HG02970 (cell line): ENCODE data around the gene ZCWPW1.

Experiments used
- ATAC-seq: cut with Tn5 transposase; IDR thresholded peaks from one replicate; pipeline ENCODE4 v1.9.1; 2021; ENCODE audit warnings: mild to moderate bottlenecking, moderate library complexity, moderate number of reproducible peaks; ENCODE audit not compliant: unreplicated experiment, low FRiP score

ZCWPW1 gene, protein sequence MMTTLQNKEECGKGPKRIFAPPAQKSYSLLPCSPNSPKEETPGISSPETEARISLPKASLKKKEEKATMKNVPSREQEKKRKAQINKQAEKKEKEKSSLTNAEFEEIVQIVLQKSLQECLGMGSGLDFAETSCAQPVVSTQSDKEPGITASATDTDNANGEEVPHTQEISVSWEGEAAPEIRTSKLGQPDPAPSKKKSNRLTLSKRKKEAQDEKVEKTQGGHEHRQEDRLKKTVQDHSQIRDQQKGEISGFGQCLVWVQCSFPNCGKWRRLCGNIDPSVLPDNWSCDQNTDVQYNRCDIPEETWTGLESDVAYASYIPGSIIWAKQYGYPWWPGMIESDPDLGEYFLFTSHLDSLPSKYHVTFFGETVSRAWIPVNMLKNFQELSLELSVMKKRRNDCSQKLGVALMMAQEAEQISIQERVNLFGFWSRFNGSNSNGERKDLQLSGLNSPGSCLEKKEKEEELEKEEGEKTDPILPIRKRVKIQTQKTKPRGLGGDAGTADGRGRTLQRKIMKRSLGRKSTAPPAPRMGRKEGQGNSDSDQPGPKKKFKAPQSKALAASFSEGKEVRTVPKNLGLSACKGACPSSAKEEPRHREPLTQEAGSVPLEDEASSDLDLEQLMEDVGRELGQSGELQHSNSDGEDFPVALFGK

DNA sequence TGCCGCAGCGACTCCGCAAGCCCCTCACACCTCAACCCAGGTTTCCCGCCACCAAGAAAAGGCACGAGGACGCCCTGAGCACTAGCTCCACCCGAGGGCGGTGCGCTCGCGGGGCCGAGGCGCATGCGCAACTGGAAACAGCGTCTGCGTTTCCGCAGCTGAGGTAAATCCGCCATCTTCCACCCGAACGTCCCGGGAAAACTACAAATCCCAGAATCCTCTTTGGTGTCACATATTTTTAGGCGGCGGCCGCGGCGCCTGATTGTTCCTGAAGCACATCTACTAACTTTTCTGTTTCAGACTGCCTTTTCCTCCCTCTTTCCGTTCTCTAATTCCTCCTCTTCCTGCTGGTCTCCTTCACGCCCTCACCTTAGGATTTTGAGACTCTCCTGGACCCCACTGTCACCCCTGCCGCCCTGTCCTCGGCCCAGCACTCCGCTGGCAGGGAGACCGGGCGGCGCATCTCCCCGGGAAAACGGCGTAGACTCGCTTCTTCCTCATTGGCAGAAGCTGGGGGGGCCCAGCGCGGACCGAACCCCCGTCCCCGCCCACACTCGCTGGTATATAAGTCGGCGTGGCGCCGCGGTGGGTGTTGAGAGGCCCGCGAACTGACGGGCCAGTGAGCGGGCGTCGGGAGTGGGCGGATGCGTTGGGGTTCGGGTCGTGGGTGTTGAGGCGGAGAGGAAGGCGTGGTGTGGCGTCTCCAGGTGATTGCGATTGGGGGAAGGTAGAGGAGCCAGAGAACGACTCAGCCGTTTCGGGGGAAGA is at the start of gene ZCWPW1:
Gene ZCWPW1, minus strand, starts transcription at position 505 of the 768 bp plus-strand sequence. CDS start 8,054 bp downstream, outside the sequence.
- ATAC-seq, result peak; percentile 37

DNA sequence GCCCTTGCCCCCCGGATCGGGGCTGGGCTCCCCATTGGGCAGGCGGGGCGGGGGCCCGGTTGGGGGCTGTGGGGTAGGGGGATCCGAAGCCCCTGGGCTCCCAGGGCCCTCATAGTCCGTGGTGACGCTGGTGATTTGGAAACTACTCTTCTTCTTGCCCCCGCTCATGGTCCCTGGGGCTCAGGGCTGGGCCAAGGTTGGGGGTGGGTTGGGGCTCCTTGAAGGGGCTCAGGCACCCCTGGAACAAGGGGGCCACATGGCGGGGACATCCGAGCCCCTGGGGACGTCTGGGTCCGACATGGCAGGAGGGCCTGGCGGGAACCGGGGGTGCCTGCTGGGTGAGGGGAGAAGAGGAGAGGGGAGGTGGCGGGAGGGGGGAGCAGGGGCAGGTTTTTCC is 49.4 kb upstream of the ZCWPW1 start:
- ATAC-seq, result no peak

DNA sequence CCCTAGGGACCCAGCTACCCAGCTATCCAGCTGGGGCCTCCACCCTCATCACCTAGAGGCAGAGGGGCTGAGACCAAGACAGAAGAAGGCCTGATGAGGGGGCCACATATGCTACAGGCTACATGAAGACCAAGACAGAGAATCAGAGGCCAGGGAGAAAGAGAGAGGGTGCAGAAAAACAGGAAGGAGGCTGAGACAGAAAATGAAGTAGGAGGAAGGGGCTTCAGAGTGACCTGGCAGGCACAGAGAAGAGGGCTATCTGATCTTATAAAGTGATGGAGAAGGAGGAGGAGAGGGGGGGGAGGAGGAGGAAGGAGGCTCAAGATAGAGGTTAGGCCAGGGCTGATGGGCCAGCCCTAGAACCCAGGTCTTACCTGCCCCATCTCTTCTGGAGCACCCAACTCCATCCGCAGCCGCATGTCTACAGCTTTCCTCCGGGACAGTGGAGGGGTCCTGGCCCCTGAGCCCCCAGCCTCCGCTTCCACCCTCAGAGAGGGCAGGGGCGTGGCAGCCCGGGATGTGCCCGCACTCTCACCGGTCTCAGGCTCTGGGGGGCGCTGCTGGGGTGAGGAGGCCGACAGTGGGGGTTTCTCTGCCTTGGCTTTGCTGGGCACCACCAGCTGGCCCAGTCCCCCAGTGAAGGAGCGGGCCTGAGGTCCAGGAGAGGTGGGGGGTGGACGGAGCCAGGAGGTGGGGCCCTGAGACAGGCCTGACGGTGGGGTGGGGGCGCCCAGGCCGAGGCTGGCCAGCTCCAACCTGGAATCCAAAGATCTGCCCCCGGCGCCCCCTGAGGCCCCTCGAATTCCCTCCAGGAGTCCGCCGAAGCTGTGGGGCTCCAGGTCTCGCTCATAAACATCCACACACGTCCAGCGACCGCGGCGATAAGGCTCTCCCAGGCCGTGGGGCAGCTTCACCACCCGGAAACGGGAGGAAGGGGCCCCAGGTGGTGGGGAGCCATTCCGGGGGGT is 48.7 kb upstream of the ZCWPW1 start:
- ATAC-seq, result no peak

DNA sequence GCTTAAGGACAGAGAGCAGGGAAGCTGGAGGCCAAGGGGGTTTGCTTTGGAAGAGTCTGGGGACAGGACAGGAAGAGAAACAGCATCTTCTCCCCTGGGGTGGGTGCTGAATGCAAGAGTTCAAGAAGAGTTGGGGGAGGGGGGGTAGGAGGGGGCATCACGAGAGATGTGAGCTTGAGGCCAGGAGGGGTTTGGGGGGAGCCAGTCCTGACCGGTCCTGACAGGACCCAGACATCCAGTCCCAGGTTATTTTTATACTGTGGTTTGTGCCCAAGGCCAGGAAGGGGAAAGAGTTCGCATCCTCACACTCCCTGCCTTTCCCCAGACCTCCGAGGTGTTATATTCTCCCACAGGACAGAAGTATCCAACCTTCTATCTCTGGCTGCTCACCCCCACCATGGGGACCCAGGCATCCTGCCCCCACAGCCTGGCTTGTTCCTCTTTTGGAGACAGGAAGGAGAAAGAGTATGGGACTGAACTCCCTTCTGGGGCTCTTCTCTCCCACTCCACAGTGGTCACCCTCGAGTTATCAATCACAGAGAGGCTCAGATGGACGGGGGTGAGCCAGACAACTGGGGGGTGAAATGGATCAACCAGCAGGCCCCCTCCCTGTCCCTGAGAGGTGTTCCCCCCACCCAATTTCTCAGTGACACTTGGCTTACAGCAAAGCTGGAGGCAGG is 47.7 kb upstream of the ZCWPW1 start:
- ATAC-seq, result no peak

DNA sequence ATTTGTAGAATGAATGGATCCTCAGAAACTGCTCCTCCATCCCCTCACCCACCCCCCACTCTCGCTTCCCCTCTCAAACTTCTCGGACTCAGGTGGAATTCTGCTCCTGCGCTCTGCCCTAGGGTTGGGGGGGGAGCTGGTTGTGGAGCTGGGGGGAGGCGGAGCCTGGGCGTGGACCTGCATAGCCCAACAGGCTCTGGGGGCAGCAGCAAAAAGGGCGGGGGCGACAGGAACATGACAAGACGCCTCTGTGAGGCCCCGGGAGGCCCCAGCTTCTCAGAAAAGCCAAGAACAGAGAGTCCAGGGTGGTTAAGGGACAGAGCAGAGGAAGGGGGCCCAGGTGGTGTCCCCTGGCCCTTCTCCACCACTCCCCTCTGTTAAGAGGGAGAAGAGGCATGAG is 47.0 kb upstream of the ZCWPW1 start:
- ATAC-seq, result no peak

DNA sequence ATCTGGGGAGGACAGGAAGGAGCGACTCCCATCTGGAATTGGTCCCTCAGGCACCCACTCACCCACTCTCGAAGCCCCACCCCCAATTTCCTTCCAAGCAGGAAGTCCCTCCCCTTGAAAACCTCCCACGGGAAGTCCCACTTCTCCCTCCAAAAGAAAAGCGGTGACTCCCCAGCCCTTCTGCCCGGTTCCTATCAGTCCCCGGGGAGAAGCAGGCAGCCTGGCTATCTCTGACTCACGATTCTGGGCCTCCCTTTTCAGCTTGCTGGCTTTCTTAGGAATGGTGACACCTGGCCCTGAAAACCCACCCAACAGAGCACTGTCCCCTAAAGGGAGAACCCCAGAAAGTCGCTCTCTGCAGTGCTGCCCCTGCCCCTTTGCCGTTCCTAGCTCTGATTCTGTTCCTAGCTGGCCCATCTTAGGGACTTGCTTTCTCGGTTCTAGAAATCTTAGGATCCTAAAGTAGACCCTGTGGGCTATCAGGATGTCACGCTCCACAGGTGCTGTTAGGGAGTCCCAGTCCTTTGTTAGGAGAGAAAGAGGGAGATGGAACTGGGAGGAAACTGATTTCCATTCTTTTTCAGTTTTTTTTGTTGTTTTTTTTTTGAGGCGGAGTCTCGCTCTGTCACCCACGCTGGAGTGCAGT is 44.5 kb upstream of the ZCWPW1 start:
- no peak for ATAC-seq

DNA sequence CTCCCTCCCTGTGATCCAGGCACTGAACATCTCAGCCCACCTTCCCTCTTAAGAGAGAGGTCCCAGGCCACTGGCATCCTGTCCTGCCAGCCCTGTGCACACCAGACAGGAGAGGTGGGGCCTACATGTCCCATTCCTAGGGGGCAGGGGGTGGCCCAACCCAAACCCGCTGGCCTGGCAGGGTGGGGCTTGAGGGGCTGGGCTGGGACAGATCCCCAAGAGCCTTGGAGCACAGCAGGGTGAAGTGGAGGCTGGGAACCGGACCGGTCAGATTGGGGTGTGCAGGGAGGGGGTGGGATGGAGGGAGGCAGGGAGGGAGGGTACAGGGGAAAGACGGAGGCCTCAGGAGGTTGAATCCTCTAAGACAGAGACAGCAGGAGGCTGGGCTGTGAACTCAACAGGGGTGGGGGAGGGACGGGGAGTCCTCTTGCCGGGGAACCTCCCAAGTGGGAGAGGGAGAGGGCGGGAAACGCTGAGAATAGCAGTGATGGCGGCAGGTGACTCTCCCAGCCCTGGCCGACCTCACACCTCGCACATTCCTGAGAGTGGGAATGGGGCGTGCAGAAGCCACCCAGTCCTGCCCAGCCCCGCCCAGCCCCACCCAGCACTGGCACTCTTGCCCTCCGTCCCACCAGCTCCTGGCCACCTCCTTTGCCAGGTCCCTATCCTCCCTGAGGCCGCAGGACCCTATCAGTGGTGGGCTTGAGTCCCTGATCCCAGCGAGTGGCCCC is 43.8 kb upstream of the ZCWPW1 start:
- ATAC-seq, result no peak

DNA sequence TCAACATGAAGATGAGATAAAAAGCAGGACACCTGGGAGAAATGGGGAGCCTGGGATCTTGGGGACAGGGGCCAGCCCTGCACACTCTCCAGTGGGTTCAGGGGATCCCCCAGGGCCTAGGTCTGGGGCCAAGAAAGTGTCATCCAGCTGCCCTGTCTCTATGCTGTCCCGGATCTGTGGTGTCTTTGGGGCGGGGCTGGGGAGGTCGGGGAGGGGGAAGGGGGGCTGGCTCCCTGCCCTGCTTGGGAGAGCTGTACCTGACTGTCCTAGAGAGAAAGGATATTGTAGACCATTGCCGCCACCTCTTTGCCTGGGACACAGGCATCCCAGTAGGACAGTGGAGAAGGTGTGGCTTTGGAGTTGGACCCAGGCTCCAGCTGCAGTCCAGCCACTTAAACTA is 42.5 kb upstream of the ZCWPW1 start:
- ATAC-seq, result no peak

DNA sequence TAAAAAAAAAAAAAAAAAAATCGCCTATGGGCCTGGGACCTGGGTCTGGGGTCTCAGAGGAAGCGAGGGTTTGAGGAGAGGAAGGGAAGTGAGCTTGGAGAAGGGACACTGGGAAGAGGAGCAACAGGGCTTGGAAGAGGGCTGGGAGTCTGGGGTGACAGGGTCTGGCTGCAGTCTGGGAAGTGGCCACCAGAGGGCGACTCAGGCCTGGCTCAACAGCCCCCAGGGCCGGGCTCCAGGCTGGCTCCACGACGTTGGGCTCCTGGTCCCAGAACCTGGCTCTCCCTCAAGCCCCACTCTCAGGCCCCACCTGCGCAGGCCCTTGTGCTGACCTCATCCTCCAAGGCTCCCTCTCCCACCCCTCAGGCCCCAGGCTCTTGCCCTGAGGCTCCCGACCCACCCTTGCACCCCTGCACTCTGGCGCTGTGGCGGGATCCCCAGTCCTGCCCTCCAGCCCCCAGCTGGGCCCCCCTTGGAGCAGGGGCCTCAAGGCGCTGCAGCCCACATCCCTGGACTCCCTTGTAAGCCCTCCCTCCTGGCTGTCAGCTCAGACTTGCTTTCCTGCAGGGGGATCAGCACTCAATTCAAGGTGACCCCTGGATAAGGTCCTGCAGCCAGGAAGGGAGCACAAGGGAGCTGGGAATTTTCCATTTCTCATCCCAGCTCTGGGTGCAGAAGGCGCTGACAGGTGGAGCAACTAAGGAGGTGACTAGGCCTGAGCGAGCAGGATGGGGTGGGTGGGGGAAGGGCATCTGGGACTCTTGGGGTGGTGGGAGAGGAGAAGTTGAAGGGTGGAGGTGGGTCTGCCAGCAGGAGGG is 40.9 kb upstream of the ZCWPW1 start:
- no peak for ATAC-seq

DNA sequence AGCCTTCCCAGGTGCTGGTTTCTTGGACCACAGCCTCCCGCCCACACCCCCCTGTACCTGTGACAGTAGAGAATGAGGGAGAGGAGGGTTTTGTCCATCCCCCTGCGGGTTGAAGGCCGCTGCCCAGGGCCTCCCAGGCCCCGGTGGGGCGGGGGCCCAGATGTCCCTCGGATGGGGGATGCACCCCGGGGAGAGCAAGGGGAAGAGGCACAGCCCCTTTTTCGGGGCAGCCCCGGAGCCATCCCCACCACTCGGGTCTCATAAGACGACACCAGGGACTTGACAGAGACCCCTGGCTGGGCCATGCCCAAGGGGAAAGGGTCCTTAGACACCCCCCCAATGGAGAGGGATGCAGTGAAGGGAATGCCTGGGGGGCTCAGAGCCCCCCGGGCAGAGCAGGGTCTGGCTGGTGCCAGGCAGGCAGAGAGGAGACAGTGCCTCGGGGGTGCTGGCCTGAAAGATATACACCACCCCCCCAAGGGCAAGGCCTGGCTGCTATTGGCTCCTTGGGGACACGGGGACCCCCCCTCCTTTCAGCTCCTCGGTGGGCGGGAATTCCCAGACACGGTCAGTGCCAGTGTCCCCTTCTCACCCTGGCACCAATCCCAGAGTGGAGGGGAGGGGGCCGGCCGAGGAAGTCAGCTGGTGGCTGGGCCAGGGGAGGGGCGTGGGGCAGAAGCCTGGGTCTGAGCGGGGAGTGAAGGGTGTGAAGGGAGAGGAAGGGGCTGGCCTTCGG is 39.3 kb upstream of the ZCWPW1 start:
- ATAC-seq, result no peak

DNA sequence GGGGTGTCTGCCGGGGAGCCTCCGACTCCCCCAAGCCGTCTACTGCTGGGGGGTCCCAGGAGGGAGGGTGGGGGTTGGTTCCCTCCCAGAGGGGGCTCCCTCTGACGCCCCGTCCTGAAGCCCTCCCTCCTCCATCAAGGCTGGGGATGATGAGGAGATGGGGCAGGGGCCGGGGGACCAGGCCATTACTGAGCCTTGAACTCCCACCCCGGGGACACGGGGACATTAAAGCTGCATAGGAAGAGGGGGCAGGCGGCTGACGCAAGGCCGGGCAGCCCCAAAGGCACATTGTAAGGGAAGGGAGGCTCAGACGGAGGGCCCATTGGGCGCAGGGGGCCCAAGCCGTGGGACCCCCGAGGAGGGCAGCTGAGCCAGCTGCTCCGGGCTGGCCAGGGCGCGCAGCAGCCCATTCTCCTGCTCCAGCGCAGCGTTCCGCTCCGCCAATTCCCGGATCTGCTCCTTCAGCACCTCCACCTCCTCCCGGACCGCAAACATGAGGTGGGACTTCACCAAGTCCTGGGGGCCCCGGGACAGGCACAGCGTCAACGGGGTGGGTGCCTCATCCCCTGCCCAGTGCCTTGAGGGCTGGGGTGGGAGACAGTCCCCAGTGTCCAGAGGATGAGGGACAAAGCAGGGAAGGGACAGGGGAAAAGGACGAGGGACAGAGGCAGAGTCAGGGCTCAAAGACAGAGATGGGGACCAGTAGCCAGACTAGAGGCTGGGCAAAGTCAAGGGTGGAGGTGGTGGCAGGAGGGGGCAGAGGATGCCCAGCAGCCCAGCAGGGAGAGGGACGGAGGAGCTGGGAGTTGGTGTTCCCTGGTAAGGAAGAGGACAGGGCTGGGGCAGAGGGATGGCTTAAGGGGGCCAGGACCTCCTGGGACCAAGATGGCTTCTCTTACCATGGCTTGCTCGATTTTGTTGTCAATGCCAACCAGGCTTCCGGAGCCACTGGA is 38.4 kb upstream of the ZCWPW1 start:
- no peak for ATAC-seq

DNA sequence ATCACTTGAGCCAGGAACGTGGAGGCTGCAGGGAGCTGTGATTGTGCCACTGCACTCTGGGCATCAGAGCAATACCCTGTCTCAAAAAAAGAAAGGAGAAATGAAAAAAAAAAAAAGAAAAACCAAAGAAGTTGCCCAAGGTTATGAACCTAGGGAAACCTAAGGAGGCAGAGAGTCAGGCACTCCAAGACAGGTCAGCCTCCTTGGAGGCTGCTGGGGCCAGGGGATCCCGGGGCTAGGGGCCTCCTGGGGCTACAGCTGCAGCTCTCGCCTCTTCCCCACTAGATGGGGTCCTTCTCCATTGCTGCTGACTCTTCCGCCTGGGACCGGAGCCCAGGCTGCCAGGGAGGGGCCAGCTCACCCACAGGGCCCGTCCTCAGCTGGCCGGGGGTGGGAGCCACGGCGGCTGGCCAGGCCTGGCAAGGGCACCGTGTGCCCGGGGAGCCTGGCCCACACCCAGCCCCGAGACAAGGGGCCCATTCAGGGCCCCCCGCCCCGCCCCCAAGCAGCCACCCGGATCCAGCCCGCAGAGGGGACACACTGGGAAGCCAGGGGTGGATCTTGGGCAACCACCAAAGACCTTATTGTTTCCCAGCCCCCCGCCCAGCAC is 37.3 kb upstream of the ZCWPW1 start:
- ATAC-seq, result no peak

DNA sequence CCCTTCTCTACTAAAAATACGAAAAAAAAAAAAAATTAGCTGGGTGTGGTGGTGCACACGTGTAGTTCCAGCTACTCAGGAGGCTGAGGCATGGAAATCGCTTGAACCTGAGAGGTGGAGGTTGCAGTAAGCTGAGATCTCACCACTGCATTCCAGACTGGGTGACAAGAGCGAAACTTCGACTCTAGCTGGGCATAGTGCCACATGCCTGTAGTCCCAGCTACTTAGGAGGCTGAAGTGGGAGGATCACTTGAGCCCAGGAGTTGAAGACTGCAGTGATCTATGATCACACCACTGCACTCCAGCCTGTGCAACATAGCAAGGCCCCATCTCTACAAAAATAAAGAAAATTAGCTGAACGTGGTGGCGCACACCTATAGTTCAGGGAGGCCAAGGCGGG is 36.8 kb upstream of the ZCWPW1 start:
- no peak for ATAC-seq

DNA sequence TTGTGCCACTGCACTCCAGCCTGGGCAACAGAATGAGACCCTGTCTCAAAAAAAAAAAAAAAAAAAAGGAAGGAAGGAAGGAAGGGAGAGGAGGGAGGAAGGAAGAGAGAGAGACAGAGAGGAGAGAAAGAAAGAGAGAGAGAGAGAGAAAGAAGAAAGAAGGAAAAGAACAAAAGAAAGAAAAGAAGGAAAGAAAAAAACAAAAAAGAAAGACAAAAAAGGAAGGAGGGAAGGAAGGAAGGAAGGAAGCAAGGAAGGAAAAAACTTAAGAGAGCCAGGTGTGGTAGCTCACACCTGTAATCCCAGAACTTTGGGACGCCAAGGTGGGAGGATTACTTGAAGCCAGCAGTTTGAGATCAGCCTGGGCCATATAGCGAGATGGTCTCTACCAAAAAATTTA is 36.3 kb upstream of the ZCWPW1 start:
- no peak for ATAC-seq

DNA sequence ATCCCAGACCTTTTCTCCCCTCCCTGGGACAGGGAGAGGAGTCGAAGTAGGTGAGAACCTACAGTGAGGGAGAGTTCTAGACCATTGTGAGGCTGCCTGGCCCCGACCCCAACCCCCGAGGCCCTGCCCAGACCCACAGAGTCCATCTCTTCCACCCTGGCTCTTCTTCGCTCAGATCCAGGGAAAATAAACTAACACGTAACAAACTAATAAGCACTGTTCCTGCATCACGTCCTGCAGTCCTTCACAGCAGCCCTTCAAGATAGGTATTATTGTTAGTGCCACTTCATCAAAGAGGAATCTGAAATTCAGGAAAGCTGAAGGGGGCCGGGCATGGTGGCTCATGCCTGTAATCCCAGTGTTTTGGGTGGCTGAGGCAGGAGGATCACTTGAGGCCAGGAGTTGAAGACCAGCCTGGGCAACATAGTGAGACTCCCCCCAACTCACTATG is 35.7 kb upstream of the ZCWPW1 start, which contains the start of gene SPACDR:
Gene SPACDR, minus strand, starts transcription at position 51 of the 451 bp plus-strand sequence. CDS start 235 bp downstream, outside the sequence.
- ATAC-seq, result no peak
